WTC11 (cell line): ENCODE measurements around the gene SMARCB1. TPM values are rescaled to one million over a fixed set of nuclear protein-coding genes. Genes with fewer than 3 reads are reported as not detected.

ENCODE experiments used
- ATAC-seq: fragments of 200-7000 bp; cut with Tn5 transposase; 2 replicates; pipeline ENCODE4 v1.10.0; 2021; ENCODE audit warnings: mild to moderate bottlenecking, moderate library complexity
- CTCF ChIA-PET: fragments of 300-600 bp; sonication (Branson Sonifier 250); formaldehyde crosslinking; loops from one replicate; lab custom pipeline; 2021; ENCODE audit warnings: antibody characterized with exemption; lab: Charles Lee
- POLR2A ChIA-PET: fragments of 350-600 bp; sonication (Branson Sonifier 250); formaldehyde crosslinking; loops from one replicate; lab custom pipeline; 2021; ENCODE audit warnings: antibody characterized with exemption; lab: Charles Lee
- DNase-seq: peaks from one replicate; pipeline ENCODE4 v3.0.0; 2021; ENCODE audit warnings: low spot score
- H3K27ac Mint-ChIP-seq: 2 replicates; pipeline ENCODE4 v1.8.0; 2021; ENCODE audit warnings: mixed read lengths
- H3K27me3 Mint-ChIP-seq: 2 replicates; pipeline ENCODE4 v1.8.0; 2021; ENCODE audit warnings: low read depth, mild to moderate bottlenecking, moderate library complexity, mixed read lengths
- H3K36me3 Mint-ChIP-seq: 2 replicates; pipeline ENCODE4 v1.8.0; 2021; ENCODE audit warnings: mixed read lengths
- H3K4me1 Mint-ChIP-seq: 2 replicates; pipeline ENCODE4 v1.8.0; 2022; ENCODE audit warnings: mixed read lengths
- H3K4me3 Mint-ChIP-seq: 2 replicates; pipeline ENCODE4 v1.8.0; 2021; ENCODE audit warnings: mild to moderate bottlenecking, moderate library complexity, mixed read lengths
- H3K9me3 Mint-ChIP-seq: 2 replicates; pipeline ENCODE4 v1.8.0; 2021; ENCODE audit warnings: mixed read lengths
- AFF4 ChIP-seq: sonication (generic); formaldehyde crosslinking; IDR thresholded peaks from 2 replicates; pipeline ENCODE4 v1.8.1; 2023; ENCODE audit warnings: mild to moderate bottlenecking, missing genetic modification reagents, borderline replicate concordance
- CREM ChIP-seq: sonication (generic); formaldehyde crosslinking; IDR thresholded peaks from 2 replicates; pipeline ENCODE4 v1.8.1; 2022; ENCODE audit warnings: mild to moderate bottlenecking, missing genetic modification reagents, moderate library complexity
- ESRRA ChIP-seq: sonication (generic); formaldehyde crosslinking; IDR thresholded peaks from 2 replicates; pipeline ENCODE4 v1.8.1; 2022; ENCODE audit warnings: mild to moderate bottlenecking, missing genetic modification reagents, borderline replicate concordance
- FOXK1 ChIP-seq: sonication (generic); formaldehyde crosslinking; IDR thresholded peaks from 2 replicates; pipeline ENCODE4 v1.8.0; 2022; ENCODE audit warnings: mild to moderate bottlenecking, moderate library complexity, missing genetic modification reagents
- HMGA2 ChIP-seq: fragments of 250-450 bp; sonication (Bioruptor Pico); IDR thresholded peaks from 2 replicates; pipeline ENCODE4 v1.4.0; 2021; ENCODE audit warnings: mild to moderate bottlenecking, moderate library complexity
- HMGXB4 ChIP-seq: sonication (generic); formaldehyde crosslinking; IDR thresholded peaks from 2 replicates; pipeline ENCODE4 v1.8.1; 2023; ENCODE audit warnings: mild to moderate bottlenecking, moderate library complexity, missing genetic modification reagents
- IRF2 ChIP-seq: sonication (generic); formaldehyde crosslinking; IDR thresholded peaks from 2 replicates; pipeline ENCODE4 v1.8.0; 2022; ENCODE audit warnings: low read depth, missing genetic modification reagents, borderline replicate concordance
- JUN ChIP-seq: sonication (generic); formaldehyde crosslinking; IDR thresholded peaks from 2 replicates; pipeline ENCODE4 v1.8.0; 2023; ENCODE audit warnings: mild to moderate bottlenecking, missing genetic modification reagents
- MYBL2 ChIP-seq: sonication (generic); formaldehyde crosslinking; IDR thresholded peaks from 2 replicates; pipeline ENCODE4 v1.8.1; 2023; ENCODE audit warnings: mild to moderate bottlenecking, moderate library complexity, missing genetic modification reagents
- NR1H2 ChIP-seq: sonication (generic); formaldehyde crosslinking; IDR thresholded peaks from 2 replicates; pipeline ENCODE4 v1.9.0; 2021; ENCODE audit warnings: mild to moderate bottlenecking, moderate library complexity, missing genetic modification reagents
- NR2C2 ChIP-seq: sonication (generic); formaldehyde crosslinking; IDR thresholded peaks from 2 replicates; pipeline ENCODE4 v1.8.0; 2022; ENCODE audit warnings: mild to moderate bottlenecking, missing genetic modification reagents
- RORB ChIP-seq: fragments of 250-450 bp; sonication (Bioruptor Pico); IDR thresholded peaks from 2 replicates; pipeline ENCODE4 v1.9.0; 2021; ENCODE audit warnings: mild to moderate bottlenecking
- SOX15 ChIP-seq: fragments of 250-450 bp; sonication (Bioruptor Pico); IDR thresholded peaks from 2 replicates; pipeline ENCODE4 v1.9.0; 2021; ENCODE audit warnings: mild to moderate bottlenecking
- TEAD1 ChIP-seq: sonication (generic); formaldehyde crosslinking; IDR thresholded peaks from 2 replicates; pipeline ENCODE4 v1.8.0; 2022; ENCODE audit warnings: mild to moderate bottlenecking, missing genetic modification reagents
- ZBTB21 ChIP-seq: sonication (generic); formaldehyde crosslinking; IDR thresholded peaks from 2 replicates; pipeline ENCODE4 v1.8.1; 2023; ENCODE audit warnings: mild to moderate bottlenecking, missing genetic modification reagents, borderline replicate concordance
- ZNF317 ChIP-seq: sonication (generic); formaldehyde crosslinking; IDR thresholded peaks from 2 replicates; pipeline ENCODE4 v1.8.1; 2023; ENCODE audit warnings: low read depth, mild to moderate bottlenecking, moderate library complexity, missing genetic modification reagents, borderline replicate concordance
- total RNA-seq: library from RNA; stranded (reverse); gene quantifications from 3 replicates; pipeline ENCODE4 v1.2.3, GENCODE V29; 2021
- TF ChIP-seq, protein P1 (sequence below): sonication (generic); formaldehyde crosslinking; IDR thresholded peaks from 2 replicates; pipeline ENCODE4 v1.8.0; 2022; ENCODE audit warnings: mild to moderate bottlenecking, missing genetic modification reagents
- TF ChIP-seq, protein P2 (sequence below): fragments of 250-450 bp; sonication (Bioruptor Pico); conservative IDR thresholded peaks from 2 replicates; pipeline ENCODE4 v1.9.0; 2021; ENCODE audit warnings: mild to moderate bottlenecking
- TF ChIP-seq, protein P3 (sequence below): sonication (generic); formaldehyde crosslinking; IDR thresholded peaks from 2 replicates; pipeline ENCODE4 v1.8.1; 2023; ENCODE audit warnings: mild to moderate bottlenecking, missing genetic modification reagents, moderate library complexity
- TF ChIP-seq, protein P4 (sequence below): sonication (generic); formaldehyde crosslinking; IDR thresholded peaks from 2 replicates; pipeline ENCODE4 v1.8.1; 2022; ENCODE audit warnings: mild to moderate bottlenecking, missing genetic modification reagents, moderate library complexity, borderline replicate concordance

The SMARCB1 gene
- total RNA-seq, 1 experiment from 2014 or later = 135 TPM

DNA sequence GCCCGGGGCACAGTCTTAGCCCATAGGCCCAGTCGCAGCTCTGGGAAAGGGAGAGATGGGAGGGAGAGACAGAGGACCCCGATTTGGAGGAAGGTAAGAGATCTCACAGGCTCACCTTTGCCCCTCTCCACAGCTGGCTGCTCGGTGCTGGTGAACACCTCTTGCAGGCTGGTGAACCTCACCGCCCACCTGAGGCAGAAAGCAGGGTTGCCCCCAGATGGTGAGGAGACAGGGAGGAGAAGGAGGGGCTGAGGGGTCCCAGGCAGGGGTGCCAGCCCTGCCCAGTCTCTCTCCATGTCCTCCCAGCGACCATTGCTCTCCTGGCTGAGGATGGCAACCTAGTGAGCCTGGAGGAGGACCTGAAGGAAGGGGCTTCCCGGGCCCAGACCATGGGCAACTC is 22.8 kb upstream of the SMARCB1 start:
- CTCF ChIA-PET = interaction anchor here (1.1 to 2.0 kb wide), 3 partner anchors 13 to 94 kb away, joined by 4 to 15 read pairs (median 5); partner anchors contain the start of genes SLC2A11 and ZNF70
- H3K27ac Mint-ChIP-seq = peak overlapping the region; percentile 70; the same call in 1 of the 2 replicates
- no peaks in the 10 kb centered on the region for H3K9me3 Mint-ChIP-seq
- POLR2A ChIA-PET = interaction anchor here (1.5 kb wide), 1 partner anchor 94 kb away, joined by 3 read pairs; the partner anchor contains the start of gene SLC2A11
- H3K36me3 Mint-ChIP-seq = peaks cover 2% of the 10 kb centered on the region
- H3K4me3 Mint-ChIP-seq = peak overlapping the region; percentile 41; the same call in 1 of the 2 replicates
- peaks cover 29% of the 10 kb centered on the region for H3K4me1 Mint-ChIP-seq
- no peak for DNase-seq
- H3K27me3 Mint-ChIP-seq = peaks cover 8% of the 10 kb centered on the region
- ATAC-seq = no peak
- TF ChIP-seq NR2C2 (CRISPR knock-in tag) (no peak), SOX15 (no peak), ZNF317 (CRISPR knock-in tag) (no peak), NR1H2 (CRISPR knock-in tag) (no peak), JUN (CRISPR knock-in tag) (no peak), ESRRA (CRISPR knock-in tag) (no peak), TEAD1 (CRISPR knock-in tag) (no peak), CREM (no peak), MYBL2 (CRISPR knock-in tag) (no peak), HMGXB4 (CRISPR knock-in tag) (no peak), ZBTB21 (CRISPR knock-in tag) (no peak), AFF4 (no peak), RORB (CRISPR knock-in tag) (no peak), HMGA2 (CRISPR knock-in tag) (no peak), FOXK1 (CRISPR knock-in tag) (no peak), IRF2 (no peak)
- TF ChIP-seq, protein P1, sequence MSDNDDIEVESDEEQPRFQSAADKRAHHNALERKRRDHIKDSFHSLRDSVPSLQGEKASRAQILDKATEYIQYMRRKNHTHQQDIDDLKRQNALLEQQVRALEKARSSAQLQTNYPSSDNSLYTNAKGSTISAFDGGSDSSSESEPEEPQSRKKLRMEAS = no peak
- TF ChIP-seq, protein P2, sequence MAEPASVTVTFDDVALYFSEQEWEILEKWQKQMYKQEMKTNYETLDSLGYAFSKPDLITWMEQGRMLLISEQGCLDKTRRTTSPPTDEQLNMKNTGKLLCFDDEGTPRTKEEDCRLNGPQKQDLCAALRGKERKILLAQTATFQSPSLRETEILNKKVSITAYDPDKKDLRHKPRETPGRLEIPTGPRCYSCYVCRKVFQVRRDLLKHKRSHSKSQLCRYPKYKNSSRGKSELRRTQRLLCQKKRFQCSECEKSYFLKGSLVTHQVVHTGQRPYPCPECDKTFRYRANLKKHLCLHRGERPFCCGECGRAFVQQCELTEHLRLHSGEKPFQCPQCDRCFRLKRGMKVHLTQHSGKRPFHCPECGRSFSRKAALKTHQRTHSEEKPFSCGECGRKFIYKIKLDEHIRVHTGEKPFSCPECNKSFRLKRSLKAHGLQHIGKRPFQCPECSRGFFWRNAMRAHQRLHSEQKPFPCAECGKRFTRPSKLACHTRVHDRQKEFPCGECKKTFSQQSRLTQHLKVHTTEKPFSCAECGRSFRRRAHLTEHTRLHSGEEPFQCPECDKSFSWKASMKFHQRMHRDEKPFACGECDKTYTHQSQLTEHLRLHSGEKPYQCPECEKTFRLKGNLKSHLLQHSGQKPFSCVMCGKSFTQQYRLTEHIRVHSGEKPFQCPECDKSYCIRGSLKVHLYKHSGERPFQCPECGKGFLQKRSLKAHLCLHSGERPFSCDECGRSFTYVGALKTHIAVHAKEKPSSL (CRISPR knock-in tag) = no peak
- TF ChIP-seq, protein P3, sequence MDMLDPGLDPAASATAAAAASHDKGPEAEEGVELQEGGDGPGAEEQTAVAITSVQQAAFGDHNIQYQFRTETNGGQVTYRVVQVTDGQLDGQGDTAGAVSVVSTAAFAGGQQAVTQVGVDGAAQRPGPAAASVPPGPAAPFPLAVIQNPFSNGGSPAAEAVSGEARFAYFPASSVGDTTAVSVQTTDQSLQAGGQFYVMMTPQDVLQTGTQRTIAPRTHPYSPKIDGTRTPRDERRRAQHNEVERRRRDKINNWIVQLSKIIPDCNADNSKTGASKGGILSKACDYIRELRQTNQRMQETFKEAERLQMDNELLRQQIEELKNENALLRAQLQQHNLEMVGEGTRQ (CRISPR knock-in tag) = no peak
- TF ChIP-seq, protein P4, sequence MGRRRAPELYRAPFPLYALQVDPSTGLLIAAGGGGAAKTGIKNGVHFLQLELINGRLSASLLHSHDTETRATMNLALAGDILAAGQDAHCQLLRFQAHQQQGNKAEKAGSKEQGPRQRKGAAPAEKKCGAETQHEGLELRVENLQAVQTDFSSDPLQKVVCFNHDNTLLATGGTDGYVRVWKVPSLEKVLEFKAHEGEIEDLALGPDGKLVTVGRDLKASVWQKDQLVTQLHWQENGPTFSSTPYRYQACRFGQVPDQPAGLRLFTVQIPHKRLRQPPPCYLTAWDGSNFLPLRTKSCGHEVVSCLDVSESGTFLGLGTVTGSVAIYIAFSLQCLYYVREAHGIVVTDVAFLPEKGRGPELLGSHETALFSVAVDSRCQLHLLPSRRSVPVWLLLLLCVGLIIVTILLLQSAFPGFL (CRISPR knock-in tag) = no peak
- TF ChIP-seq, all 79 proteins: peak for 0
